ENCODE measurements around the gene PDHB. TPM values are rescaled to one million over a fixed set of nuclear protein-coding genes. Genes with fewer than 3 reads are reported as not detected.

The PDHB gene
- total RNA-seq, 6 experiments from 2014 or later: 85.6 to 95.7 (median 92.3) TPM

DNA sequence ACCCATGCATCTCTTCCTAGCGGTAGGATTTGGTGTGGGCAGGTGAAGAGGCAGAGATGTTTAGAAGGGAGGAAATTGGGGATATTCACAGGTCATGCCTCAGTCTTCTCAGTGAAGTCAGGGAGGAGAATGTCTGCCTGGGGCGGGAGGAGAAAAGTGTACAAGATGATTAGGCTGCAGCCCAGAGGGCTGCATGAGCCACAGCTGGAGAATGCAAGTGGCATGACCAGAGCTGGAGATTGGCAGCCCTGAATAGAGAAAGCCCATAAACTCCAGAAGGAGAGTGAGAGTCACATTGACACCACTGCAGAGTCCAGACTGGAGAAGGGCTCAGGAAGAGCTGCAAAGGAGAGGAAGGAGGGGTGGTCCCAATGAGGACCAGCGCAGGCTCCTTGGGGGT, 22.6 kb downstream of the PDHB start:
- peak overlapping the region; percentile 4; the same call in 1 of the 2 replicates for H3K4me3 Mint-ChIP-seq
- DNase-seq: peak; percentile 41
- H3K27ac Mint-ChIP-seq: no peak overlapping the region; the same call in 1 of the 2 replicates
- H3K9me3 Mint-ChIP-seq: peaks cover 5% of the 10 kb centered on the region
- TF ChIP-seq, protein P1, sequence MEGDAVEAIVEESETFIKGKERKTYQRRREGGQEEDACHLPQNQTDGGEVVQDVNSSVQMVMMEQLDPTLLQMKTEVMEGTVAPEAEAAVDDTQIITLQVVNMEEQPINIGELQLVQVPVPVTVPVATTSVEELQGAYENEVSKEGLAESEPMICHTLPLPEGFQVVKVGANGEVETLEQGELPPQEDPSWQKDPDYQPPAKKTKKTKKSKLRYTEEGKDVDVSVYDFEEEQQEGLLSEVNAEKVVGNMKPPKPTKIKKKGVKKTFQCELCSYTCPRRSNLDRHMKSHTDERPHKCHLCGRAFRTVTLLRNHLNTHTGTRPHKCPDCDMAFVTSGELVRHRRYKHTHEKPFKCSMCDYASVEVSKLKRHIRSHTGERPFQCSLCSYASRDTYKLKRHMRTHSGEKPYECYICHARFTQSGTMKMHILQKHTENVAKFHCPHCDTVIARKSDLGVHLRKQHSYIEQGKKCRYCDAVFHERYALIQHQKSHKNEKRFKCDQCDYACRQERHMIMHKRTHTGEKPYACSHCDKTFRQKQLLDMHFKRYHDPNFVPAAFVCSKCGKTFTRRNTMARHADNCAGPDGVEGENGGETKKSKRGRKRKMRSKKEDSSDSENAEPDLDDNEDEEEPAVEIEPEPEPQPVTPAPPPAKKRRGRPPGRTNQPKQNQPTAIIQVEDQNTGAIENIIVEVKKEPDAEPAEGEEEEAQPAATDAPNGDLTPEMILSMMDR (IDR thresholded peaks at IDR 0.05): no peak
- H3K4me1 Mint-ChIP-seq (ENCODE audit: low read depth): peaks cover 42% of the 10 kb centered on the region
- H3K36me3 Mint-ChIP-seq (ENCODE audit: low read depth): peaks cover 47% of the 10 kb centered on the region
- H3K27me3 Mint-ChIP-seq (ENCODE audit: insufficient read depth): peaks cover 2% of the 10 kb centered on the region; the same call in 1 of the 2 replicates

DNA sequence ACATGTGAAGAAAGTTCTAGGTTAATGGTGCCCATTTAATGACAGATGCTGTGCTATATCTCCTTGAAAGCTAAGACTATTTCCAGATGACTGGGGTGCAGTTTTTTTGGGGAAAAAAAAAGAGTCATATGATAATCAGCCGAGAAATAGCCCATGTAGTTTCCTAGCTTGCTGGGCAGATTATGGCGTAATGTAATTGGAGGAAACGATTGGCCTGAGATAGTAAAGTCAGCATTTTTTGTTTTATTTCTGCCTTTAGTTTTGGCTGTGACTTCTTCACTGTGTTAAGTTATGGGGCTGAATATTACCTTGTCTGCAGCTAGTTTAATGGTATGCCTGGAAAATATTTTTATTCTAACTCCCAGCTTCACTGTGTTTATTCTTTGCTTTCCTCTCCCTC, 24.0 kb downstream of the PDHB start:
- Mint-ChIP-seq H3K4me1 (ENCODE audit: low read depth) (peaks cover 46% of the 10 kb centered on the region), H3K36me3 (ENCODE audit: low read depth) (peaks cover 47% of the 10 kb centered on the region), H3K9me3 (peaks cover 5% of the 10 kb centered on the region), H3K27ac (no peak overlapping the region), H3K27me3 (ENCODE audit: insufficient read depth) (peaks cover 2% of the 10 kb centered on the region; the same call in 1 of the 2 replicates), H3K4me3 (no peak overlapping the region)
- no peak for DNase-seq
- TF ChIP-seq, protein P1 (IDR thresholded peaks at IDR 0.05): no peak

- Mint-ChIP-seq H3K36me3 (ENCODE audit: low read depth) (peaks cover 47% of the 10 kb centered on the region), H3K4me1 (ENCODE audit: low read depth) (peaks cover 47% of the 10 kb centered on the region), H3K27me3 (ENCODE audit: insufficient read depth) (peaks cover 4% of the 10 kb centered on the region; the same call in 1 of the 2 replicates), H3K27ac (no peak overlapping the region), H3K4me3 (no peak overlapping the region), H3K9me3 (peaks cover 5% of the 10 kb centered on the region)
- DNase-seq: no peak
- TF ChIP-seq, protein P1 (IDR thresholded peaks at IDR 0.05): no peak
Measured at GRCh38 chr3:58408906-58409305, 24.7 kb downstream of the PDHB start.

DNA sequence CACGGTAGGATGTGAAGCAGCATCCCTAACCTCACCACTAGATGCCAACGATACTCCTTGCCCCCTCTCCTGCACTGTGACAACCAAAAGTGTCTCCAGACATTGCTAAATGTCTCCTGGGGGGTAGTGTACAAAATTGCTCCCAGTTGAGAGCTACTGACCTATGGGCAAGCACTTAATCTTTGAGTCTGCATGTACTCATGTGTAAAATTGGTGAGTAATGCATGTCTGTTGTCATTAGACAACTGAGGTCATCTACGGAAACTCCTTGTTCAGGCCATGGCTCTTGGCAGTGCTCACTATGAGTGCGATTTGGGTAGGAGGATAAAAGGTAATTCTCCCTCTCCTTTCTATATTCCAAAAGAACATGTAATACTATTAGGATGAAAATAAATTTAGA, 29.2 kb downstream of the PDHB start:
- Mint-ChIP-seq H3K27ac (peak overlapping the region; percentile 46), H3K36me3 (ENCODE audit: low read depth) (peaks cover 27% of the 10 kb centered on the region), H3K27me3 (ENCODE audit: insufficient read depth) (0 out of 2 replicates have a peak, but pooled peaks cover 2% of the 10 kb centered on the region), H3K9me3 (peaks cover 5% of the 10 kb centered on the region), H3K4me3 (no peak overlapping the region), H3K4me1 (ENCODE audit: low read depth) (peaks cover 34% of the 10 kb centered on the region)
- TF ChIP-seq, protein P1 (IDR thresholded peaks at IDR 0.05): no peak
- peak; percentile 62 for DNase-seq

GRCh38 chr3:58403513-58404109, 30.0 kb downstream of the PDHB start:
- H3K4me3 Mint-ChIP-seq: no peak overlapping the region
- peaks cover 27% of the 10 kb centered on the region for H3K4me1 Mint-ChIP-seq (ENCODE audit: low read depth)
- no peak overlapping the region for H3K27ac Mint-ChIP-seq
- 0 out of 2 replicates have a peak, but pooled peaks cover 2% of the 10 kb centered on the region for H3K27me3 Mint-ChIP-seq (ENCODE audit: insufficient read depth)
- H3K36me3 Mint-ChIP-seq (ENCODE audit: low read depth): peaks cover 27% of the 10 kb centered on the region
- TF ChIP-seq, protein P1 (IDR thresholded peaks at IDR 0.05): no peak
- H3K9me3 Mint-ChIP-seq: peaks cover 5% of the 10 kb centered on the region
- DNase-seq: no peak

All from HFFc6 (cell line).